Urothelium cell line (cell line): ENCODE data around the gene TTLL8.
"Not testable (repeated sequence)": the region's sequence is repeated elsewhere in the genome, so short reads cannot be mapped to it uniquely, and the experiment has no call there.

Experiments used
- DNase-seq: peaks from one replicate; pipeline ENCODE4 v3.0.0; 2011; ENCODE audit warnings: low spot score, mixed read lengths
- FAIRE-seq: peaks from 2 replicates; lab custom pipeline; 2011; peaks lifted over from hg19 to GRCh38; lab: Jason Lieb, UNC

The TTLL8 gene

DNA sequence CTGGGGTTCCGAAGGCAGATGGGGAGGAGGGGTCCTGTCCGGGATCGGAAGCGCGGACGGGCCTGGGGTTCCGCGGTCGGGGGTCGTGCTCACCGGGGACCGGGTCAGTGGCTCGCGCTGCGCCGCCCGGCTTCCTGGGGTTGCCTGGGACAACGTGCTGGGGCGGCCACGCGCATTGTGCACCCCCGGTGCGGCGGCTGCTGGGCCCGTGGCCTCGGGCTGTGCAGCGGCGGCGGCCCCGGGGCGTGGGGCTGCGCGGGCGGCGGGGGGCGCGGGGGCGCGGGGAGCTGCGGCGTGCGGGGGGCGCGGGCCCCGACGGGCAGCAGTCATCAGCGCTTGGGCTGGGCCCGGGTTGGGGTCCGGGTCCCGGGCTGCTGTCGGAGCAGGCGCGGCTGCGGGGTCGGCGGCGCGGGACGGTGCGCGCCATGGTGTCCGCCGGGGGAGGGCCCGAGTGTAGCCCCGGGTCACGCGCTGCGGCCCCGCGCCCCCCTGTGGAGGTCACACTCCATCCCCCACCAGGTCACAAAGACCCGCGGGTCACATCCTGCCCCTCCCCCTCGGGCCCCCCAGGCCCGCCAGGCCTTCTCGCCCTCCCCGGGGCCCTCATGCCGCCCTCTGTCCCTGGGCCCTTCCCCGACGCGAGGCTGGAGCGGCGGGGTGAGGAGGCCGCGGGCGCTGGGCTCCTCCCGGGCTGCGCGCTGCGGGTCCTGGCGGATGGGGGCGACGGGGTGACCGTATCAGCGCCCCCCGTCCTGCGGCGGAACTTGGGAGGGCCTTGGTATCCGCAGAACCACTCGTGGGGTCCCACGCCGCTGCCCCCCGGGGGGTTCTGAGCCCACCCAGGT is at the start of gene TTLL8:
TSS of gene TTLL8 (minus strand) at position 238 of the 845 bp plus-strand sequence.
- FAIRE-seq (no peak), DNase-seq (no peak)

DNA sequence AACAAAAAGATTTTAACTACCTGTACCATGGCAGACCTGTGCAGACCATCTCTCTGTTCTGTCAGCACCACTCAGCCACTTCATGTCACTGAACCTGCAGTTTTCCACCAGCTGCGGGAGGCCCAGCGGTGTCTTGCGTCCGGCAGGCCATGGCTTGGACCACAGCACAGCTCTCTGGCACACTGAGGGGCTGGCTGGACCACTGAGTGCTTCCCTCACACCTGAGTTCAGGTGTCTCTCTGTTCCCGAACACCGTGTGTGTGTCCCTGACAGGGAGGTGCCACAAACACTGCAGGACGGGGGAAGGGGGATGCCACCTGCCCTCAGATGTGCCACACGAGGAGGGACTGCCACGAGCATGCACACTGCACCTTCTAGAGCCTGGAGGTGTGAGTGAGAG is 49.4 kb upstream of the TTLL8 start:
- peak; percentile 56 for FAIRE-seq
- DNase-seq, result no peak

DNA sequence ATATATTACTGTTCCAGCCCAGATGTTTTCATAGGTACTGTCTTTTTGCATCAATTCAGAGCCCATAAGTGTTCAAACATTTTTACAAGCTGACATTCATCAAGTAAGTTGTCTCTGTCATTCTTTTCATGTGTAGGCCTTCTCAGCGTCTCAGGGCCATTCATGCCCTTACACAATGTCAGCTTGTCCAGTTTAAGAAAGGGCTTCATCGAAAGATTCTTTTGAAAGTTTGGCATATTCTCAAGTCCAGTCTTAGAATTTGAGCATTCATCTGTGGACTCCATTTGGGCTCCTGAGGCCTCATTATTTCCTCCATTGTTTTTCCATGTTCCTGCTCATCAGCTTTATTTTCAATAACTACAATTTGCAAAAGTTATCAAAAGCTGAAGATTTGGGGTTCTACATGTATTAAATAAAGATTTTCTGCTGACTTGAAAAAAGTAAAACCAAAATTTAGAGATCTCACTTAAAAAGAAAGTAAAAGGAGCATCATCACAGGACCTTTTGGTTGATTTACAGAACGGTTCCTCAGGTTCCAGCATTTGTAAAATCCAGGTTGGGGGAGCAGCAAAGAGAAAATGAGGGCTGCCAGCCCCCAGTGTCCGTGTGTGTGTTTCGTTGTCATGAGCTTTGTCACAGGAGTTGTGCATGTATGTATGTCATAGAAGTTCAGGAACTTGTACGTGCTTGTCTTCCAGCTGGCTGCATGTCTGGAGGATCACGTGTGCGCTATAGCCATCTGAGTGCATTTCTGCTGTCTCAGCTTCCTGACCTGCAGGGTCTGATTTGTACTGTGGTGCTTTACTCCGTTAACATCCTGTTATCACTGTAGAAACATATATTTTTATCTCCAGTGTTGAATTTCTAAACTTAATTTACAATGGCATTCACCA is 47.4 kb upstream of the TTLL8 start:
- FAIRE-seq, result no peak
- DNase-seq, result no peak

DNA sequence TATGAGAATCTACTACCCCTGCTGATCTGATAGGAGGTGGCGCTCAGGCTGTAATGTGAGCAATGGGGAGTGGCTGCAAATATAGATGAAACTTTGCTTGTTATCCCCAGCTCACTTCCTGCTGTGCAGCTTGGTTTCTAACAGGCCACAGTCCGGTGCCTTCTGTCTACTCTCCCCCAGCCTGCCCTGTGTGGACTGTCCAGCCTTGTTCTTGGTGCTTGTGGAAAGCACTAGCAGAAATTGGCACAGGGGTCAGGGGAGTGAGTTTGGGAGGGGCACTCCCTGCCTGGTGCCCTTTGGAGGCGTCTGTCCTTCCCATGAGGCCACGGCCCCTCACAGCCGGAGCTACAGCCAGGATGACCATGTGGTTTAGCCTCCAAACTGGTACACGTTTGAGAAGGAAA is 46.0 kb upstream of the TTLL8 start:
- no peak for FAIRE-seq

DNA sequence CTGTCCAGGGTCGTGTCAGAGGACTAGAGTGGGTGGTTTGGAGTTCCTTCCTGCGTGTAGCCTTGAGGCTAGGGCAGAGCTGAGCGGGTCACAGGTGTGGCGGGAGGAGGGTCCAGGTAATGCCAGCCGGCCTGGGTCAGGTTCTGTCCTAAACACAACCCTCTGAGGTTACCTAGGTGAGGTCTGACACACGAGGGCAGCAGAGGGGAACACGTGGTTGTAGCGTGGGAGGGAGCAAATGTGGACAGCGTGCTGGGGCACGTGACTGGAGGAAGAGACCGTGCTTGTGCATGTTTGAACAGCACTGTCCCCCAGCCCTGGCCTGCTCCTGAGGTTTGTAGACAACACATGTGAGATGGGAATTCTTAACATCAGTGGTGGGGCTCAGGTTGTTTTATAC is 44.8 kb upstream of the TTLL8 start:
- FAIRE-seq (peak; percentile 79), DNase-seq (peak; percentile 40)

More for the DNA sequence above, 46.0 kb upstream of the TTLL8 start:
- no peak for DNase-seq

DNA sequence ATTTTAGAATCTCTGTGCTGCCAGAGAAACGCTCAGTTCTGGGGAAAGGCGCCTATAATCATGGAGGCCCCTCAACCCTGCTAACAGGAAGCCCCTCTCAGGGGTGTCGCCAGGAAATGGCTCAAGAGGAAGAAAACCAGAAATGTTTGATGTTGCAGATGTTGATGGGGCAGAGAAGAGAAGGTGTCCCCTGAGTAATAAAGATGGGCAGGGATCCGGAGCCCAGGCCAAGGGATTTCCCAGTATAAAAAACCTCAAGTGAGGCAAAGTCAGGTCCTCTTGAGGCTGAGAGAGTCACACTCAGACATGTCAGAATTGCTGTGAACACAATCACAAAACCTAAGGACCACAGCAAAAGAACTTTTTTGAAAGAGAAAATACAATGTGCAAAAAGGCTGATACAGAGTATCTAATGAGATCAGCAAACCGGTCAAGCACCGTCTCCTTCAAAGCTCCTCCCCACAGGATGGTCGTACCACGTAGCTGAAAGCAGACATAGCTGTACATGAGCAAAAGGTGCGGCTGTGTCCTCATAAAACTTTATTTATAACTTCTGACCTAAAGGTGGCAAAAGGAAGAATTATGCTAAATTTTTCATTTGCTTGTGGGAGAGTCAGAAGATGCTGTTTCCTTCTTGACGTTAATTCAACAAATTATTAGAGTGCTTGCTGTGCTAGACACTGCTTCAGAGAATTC is 43.9 kb upstream of the TTLL8 start:
- no peak for DNase-seq
- no peak for FAIRE-seq

DNA sequence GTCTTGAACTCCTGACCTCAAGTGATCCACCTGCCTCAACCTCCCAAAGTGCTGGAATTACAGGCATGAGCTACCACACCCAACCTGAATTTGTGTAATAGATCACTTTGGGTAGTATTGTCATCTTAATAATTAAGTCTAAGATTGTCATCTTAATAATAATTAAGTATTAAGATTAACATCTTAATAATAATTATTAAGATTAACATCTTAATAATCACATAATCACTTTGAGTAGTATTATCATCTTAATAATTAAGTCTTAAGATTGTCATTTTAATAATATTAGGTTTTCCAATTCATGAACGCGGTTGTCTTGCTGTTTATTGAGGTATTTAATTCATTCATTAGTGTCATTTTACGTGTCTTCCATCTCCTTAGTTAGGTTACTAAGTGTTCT is 40.0 kb upstream of the TTLL8 start:
- DNase-seq (no peak), FAIRE-seq (no peak)

DNA sequence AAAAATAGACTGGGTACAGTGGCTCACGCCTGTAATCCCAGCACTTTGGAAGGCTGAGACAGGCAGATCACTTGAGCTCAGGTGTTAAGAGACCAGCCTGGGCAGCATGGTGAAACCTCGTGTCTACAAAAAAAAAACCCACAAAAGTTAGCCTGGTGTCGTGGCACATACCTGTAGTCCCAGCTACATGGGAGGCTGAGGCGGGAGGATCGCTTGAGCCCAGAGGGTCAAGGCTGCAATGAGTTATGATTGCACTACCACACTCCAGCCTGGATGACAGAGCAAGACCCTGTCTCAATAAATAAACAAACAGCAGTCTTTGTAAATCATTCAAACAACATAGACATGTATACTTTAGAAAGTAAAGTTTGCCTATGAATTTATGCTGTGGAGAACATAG is 34.2 kb upstream of the TTLL8 start:
- no peak for FAIRE-seq
- DNase-seq, result no peak

DNA sequence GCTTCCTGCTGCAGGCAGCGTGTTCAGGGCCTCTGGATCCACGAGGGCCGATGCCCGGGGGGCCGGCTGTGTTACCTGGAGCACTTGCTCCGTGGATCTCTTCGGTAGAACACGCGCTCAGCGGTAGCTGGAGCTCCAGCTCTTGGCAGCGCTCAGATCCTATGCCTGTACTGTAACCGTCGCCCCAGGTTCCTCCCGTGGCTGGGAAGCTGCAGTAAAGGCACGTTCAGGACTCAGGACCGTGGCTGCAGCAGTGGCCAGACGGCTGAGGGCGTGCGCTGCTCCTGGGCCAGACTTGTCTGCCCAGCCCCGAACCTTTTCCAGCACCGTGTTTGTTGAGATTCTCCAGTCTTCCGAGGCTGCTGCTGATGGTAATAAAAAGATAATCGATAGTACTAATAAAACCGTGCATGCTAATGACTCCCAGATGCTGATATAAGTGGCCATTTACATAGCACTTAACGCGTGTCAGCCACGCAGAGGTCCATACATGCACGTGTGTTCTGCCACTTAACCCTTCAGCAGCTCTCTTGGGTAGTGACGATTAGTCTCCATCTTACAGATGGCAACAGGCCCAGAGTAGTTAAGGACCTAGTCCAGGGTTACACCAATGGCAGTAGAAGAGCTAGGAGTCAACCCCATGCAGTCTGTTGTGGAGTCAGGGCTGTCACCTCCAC is 33.1 kb upstream of the TTLL8 start:
- DNase-seq (no peak), FAIRE-seq (no peak)

DNA sequence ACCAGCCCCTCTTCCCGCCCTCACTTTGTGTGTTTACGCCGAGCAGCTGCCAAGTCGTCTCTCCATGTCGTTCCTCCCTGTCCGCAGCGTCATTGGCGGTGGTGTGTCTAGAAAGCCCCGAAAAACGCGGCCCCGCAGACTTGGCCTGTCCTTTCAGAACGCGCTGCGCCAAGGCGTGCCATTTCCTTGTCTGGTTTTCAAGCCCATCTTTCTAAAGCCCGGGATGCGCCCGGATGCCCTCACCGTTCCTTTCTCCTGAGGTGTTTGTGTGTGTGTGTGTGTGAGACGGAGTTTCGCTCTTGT is 32.3 kb upstream of the TTLL8 start:
- no peak for DNase-seq
- FAIRE-seq, result no peak

DNA sequence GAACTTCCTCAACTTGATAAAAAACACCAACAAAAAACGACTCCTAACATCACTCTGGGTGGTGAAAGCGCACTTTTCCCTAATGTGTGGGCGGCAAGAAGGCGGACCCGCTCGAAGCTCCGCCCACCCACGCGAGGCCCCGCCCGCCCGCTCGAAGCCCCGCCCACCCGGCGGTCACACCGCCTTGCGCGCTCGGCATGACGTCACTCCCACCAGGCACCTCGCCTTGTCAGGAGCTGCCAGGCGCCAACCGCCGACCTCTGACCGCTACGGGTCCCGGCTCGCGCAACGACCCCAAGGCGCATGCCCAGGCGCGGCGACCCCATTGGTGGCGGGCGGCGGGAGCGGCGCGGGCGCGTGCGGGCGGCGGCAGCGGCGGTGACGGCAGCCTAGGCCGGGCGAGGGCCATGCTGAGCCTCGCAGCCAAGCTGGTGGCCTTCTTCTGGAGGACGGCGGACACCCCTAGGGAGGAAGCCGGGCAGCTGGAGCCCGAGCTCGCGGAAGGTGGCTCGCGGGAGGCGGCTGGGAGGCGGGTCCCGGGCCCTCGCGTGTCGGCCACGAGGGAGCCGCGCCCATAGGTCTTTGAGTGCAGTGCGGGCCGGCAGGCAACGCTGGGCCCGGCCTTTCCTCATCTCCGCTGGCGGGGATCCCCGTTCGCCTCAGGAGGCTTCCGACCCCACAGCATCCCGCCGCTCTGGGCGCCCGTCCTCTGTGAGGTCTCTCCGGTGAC is 31.7 kb upstream of the TTLL8 start, which contains the start of gene MOV10L1:
TSS of gene MOV10L1 (plus strand) at position 325 of the 730 bp plus-strand sequence. CDS start at position 408, 83 bp downstream.
- FAIRE-seq, result no peak
- DNase-seq, result peak; percentile 6

DNA sequence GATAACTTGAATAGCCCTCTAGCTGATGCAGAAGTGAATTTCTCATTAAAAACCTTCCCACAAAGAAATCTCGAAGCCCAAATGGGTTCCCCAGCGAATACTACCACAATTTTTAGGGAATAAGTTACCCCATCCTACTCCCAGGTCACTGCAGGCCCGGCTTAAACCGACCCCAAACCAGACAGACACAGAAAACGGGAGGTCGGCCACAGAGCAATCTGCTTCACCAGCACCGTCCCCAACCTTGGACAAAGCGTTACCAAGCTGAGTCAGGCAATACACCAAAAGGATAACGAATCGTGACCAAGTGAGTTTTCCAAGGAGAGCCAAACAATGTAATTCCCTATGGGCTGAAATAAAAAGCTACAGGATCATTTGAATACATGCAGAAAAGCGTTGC is 31.1 kb upstream of the TTLL8 start:
- DNase-seq (peak; percentile 2), FAIRE-seq (no peak)

DNA sequence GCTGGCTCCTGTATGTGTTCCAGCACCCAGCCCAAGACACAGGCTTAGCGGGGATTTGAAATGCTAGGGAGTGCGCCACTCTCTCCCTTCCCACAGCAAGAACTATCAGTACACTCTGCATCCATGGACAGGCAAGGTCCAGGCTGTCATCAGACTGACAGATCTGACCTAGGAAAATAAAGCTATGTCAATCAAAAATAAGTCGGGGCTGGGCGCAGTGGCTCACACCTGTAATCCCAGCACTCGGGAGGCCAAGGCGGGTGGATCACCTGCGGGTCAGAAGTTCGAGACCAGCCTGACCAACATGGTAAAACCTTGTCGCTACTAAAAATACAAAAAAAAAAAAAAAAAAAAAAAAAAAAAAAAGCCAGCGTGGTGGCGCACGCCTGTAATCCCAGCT is 30.0 kb upstream of the TTLL8 start:
- FAIRE-seq (no peak), DNase-seq (no peak)

DNA sequence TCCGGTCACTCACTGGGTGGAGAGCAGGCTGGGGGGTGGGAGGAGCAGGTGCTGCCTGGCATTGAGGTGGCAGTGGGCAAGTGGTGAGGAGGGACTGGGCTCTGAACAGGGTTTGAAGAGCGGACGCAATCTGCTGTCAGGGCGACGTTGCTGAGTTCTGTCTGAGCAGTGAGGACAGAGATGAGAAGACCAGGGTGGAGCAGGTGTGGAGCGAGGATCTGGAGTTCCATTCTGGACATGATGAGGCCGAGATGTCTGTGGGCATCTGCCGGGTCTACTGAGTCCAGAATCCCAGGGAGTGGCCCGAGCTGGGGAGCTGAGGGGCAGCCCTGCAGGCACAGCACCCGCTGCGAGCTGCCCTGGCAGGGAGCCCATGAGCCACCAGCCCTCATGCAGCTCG is 29.5 kb upstream of the TTLL8 start:
- DNase-seq (peak; percentile 2), FAIRE-seq (no peak)

DNA sequence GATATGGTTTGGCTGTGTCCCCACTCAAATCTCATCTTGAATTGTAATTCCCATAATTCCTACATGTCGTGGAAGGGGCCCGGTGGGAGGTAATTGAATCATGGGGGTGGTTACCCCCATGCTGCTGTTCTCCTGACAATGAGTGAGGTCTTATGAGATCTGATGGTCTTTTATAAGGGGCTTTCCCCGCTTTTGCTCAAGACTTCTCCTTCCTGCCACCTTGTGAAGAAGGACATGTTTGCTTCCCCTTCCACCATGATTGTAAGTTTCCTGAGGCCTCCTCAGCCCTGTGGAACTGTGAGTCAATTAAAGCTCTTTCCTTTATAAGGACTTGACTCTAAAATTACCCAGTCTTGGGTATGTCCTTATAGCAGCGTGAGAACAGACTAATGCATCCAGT is 28.9 kb upstream of the TTLL8 start:
- not testable (repeated sequence) for DNase-seq, FAIRE-seq

DNA sequence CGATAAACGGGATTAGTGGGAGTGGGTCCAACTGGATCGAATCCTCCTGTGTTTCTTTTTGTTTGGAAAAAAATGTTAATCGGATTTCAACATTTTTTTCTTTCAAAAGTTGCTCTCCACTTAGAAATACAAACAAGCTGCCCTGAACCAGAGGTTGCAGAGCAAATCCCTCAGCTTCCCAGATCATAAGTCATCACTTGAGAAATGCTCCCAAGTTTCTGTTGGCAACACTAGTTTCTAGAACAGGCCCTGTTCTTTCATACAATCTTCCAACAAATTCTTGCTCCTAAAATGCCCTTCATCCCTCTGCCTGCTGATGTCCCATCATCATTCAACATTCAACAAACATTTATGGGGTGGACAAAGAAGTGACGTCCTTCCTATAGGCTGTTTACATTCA is 28.4 kb upstream of the TTLL8 start:
- DNase-seq, result no peak

DNA sequence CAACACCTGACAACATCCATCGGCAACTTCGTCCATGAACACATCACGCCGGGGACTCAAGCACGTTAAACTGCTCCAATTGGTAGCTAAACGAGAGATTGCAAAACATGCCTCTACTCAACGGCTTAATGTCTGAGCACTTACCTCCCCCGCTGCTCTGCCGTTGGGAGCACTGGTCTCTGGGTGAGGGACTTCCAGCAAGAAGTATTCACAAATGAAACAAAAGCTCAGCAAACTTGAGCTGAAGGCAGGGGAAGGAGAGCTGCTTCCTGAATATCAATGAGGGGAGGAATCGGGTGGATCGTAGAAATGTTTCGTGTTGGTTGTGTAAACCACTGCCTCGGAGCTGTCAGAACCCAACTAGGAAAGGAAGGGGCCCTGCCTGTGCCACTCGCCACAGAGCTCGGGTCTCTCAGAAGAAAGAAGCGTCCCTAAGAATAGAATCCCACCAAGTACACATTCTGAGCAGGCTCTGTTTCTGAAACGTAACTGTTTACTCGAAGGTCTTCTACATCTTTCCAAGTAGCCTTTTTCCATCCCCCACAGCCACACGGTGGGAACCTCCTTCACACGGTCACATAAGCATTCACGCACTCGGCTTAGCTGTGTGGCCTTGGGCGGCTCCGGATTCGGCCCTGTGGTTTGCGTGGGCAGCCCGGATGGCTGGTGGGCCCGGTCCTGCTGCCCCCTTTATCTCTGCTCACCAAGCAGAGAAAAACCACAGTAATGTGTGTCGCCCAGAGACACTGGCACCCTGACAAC is 27.3 kb upstream of the TTLL8 start, which contains the start of gene MLC1:
TSS of gene MLC1 (minus strand) at position 216 of the 762 bp plus-strand sequence. CDS start 524 bp downstream, outside the sequence.
- DNase-seq, result peak; percentile 21
- peak; percentile 59 for FAIRE-seq

More for the DNA sequence above, 28.4 kb upstream of the TTLL8 start:
- FAIRE-seq, result no peak

DNA sequence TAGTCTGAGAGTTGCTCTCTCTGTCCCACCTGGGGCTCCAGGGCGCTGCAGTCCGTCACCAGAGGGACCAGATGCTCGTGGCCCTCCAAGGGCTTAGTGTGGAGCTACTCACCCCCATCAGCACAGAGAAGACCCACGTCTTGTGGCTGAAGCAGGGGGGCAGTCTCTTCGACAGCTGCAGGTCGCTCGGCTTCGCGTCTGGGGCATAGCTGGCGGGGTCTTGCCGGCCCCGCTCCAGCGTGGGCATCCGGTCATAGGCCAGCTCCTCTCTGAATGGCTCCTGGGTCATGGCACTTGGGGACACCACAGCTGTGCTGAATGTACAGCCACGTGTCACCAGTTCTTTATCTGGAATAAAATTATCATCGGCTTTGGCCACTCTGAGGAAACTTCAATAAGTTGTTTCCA is 26.5 kb upstream of the TTLL8 start:
- no peak for DNase-seq
- no peak for FAIRE-seq

DNA sequence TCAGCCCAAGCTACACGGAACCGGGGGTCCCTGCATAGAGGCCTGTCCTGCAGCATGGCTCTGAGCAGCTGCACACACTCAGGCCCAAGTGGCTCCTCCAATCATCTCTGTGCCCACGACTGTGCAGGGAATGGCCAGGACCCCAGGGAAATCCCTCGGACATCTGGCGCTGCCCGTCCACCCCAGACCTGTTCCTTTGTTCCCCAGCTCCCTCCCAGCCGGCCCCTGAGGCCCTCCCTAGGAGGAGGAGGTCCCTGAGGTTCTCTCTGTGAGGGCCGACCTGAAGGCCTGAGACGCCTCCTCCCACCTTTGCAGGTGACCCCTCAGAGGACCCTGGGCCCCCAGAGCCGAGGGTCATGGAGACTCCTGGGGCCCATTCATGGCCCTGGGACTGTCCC is 26.0 kb upstream of the TTLL8 start:
- no peak for DNase-seq
- FAIRE-seq, result no peak
